CD1c-positive myeloid dendritic cell (primary cell): Measurements from ENCODE around the gene TOMM7.
"Not testable (repeated sequence)": the region's sequence is repeated elsewhere in the genome, so short reads cannot be mapped to it uniquely, and the experiment has no call there.

Experiments used
- DNase-seq: peaks from one replicate; pipeline ENCODE4 v3.0.0-alpha.2; 2016; ENCODE audit errors: extremely low spot score

Gene TOMM7

GRCh38 chr7:22784346-22784745 is 38.3 kb downstream of the TOMM7 start:
- no peak for DNase-seq

DNA sequence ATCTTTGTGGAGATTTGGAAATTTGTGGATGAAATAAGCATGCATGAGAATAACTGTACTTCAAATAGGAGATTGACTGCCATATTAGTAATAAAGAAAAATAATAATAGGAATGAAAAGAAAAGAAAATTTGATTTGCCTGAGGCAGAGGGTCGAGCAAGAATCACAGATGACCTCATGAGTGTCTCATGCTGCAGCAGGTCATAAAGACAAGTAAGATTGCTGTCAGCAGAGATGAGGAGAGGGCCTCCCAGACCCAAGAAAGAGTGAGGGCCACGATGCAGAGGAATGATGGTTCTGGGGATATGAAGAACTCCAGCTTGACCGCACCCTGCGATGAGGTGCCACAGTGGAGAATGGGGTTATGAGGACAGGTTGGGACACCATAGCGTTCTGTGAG is 39.2 kb downstream of the TOMM7 start:
- no peak for DNase-seq

- peak; percentile 70 for DNase-seq
Measured at GRCh38 chr7:22782616-22783232, 39.9 kb downstream of the TOMM7 start.

DNA sequence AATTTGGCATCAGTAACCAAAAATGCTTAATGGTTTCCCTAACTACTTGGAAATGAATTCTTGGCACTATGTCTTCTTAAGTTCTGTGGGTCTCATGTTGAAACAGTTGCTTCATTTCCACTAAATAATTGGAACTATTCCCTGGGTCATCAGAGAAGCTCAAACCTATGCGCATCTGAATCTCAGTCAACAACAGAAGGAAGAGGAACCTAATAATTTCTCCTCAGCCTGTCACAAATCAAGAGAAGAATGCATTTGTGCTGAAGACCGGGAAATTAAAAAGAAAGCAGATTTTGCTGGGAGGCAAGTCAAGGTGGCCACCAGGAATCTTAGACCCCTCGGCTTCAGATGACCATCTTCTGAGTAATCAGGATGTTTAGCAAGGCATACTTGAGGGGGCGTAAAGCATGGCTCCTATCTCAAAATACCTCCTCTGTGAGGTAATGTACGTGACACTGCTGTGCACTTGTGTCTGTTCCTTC is 41.4 kb downstream of the TOMM7 start:
- no peak for DNase-seq

- DNase-seq, result not testable (repeated sequence)
Measured at GRCh38 chr7:22779730-22780323, 42.8 kb downstream of the TOMM7 start.

- DNase-seq, result no peak
Measured at GRCh38 chr7:22776964-22777363, 45.7 kb downstream of the TOMM7 start.

DNA sequence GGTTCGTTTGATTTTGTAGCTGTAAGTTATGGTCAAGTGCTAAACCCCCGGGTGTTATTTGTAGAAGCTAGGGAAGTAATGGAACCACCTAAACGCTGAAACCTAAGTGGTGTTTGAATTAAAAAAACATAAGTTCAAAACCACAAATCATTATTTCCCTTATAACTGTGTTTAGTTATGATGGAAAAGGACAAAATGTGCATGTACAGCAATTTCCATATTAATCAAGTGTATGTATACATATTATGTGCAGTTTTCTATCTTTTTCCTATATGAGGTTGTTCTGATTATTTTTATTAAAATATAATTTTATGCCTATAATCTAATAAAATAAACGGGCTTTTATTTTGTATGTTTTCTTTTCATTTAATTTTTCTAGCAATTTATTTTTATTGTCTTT is 49.8 kb downstream of the TOMM7 start:
- no peak for DNase-seq

DNA sequence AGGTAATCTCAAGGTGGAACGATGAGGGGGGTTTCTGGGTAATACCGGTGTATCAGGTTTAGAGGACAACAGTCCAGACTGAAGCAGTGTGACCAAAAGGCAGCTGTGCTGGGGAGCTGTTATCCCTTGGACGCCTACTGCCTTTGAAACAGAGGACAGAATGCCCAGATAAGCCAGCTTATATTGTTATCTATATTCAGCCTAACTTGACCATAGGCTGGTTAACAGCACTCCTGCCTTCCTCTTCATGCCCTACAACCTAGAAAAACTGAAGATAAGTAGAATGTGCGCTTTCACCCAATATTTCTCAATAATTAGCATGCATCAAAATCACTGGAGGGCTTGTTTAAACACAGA is 50.8 kb downstream of the TOMM7 start:
- DNase-seq, result no peak

- no peak for DNase-seq
Measured at GRCh38 chr7:22771194-22771871, 51.3 kb downstream of the TOMM7 start.

- no peak for DNase-seq
Measured at GRCh38 chr7:22765609-22766008, 57.0 kb downstream of the TOMM7 start.
